Measurements from ENCODE around the gene MACROH2A1.

Gene MACROH2A1

DNA sequence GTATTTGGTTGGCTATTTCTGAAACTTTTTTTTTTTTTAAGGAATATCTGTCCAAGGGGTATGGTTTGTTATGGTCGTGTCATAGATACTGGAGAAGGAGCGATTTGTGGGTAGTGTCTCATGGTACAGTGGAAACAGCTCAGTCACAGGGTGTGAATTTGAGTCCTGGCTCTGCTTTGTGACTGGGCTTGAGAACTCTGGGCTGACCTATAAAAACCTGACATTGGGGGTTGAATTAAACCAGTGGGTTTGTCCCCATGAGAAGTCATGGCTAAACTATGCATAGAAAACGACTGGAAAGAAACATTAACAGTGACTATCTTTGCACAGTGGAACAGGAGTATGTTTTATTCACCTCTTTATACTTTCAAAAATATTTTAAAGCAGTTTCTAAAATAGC, 54.7 kb downstream of the MACROH2A1 start:
- Histone ChIP-seq H3K4me3 (no peak overlapping the region), H3K4me1 (peaks cover 0 to 14% (median 0%) of the 10 kb centered on the region in 10 experiments; a peak in 4 of 20 replicates), H3K36me3 (peaks cover 99 to 100% (median 100%) of the 10 kb centered on the region in 11 experiments), H3K27me3 (no peaks in the 10 kb centered on the region), H3K4me2 (no peak overlapping the region), H3K9me3 (replicated peaks in 1 of 11) (no peaks in the 10 kb centered on the region), H3K27ac (no peak overlapping the region), H3K9ac (no peak overlapping the region), H4K20me1 (peaks cover 16 to 100% (median 87%) of the 10 kb centered on the region in 11 experiments; a peak in 21 of 22 replicates)
- TF ChIP-seq Cebpa-rat (IDR thresholded peaks at IDR 0.05) = no peak

DNA sequence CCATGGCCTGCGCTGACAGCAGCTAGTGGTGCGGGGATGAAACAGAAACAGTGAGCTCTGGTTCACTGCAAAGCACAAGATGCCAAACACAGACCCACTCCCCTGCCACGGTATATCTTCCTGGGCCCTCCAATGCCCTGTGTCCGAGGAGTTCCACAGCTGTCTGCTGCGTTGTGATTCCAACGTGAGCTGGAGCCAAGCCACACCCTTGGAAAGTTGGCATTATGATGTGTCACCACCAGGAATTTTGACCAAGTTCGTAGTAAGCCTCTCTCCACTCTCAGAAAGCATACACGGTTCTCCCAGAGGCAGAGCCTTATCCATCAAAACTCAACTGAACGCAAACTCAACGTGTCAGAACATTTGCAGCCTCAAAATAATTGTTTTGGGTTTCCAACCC, 55.6 kb downstream of the MACROH2A1 start:
- no peak for TF ChIP-seq Cebpa-rat (IDR thresholded peaks at IDR 0.05)
- no peaks in the 10 kb centered on the region for H3K27me3 ChIP-seq
- H3K9ac ChIP-seq = no peak overlapping the region
- no peak overlapping the region for H3K4me2 ChIP-seq
- H3K9me3 ChIP-seq (replicated peaks in 1 of 11) = no peaks in the 10 kb centered on the region
- peaks cover 0 to 5% (median 0%) of the 10 kb centered on the region in 10 experiments; a peak in 3 of 20 replicates for H3K4me1 ChIP-seq
- peaks cover 10 to 100% (median 87%) of the 10 kb centered on the region in 11 experiments; a peak in 19 of 22 replicates for H4K20me1 ChIP-seq
- peaks cover 99 to 100% (median 100%) of the 10 kb centered on the region in 11 experiments for H3K36me3 ChIP-seq
- H3K27ac ChIP-seq = no peak overlapping the region
- no peak overlapping the region for H3K4me3 ChIP-seq

GRCh38 chr5:135342551-135342875, 56.5 kb downstream of the MACROH2A1 start:
- no peak overlapping the region for H3K9ac ChIP-seq
- H3K27me3 ChIP-seq = no peaks in the 10 kb centered on the region
- no peak overlapping the region for H3K4me2 ChIP-seq
- TF ChIP-seq Cebpa-rat (IDR thresholded peaks at IDR 0.05) = no peak
- no peak overlapping the region for H3K4me3 ChIP-seq
- H3K9me3 ChIP-seq (replicated peaks in 1 of 11) = no peaks in the 10 kb centered on the region
- no peaks in the 10 kb centered on the region for H3K4me1 ChIP-seq
- H3K36me3 ChIP-seq = peaks cover 100% of the 10 kb centered on the region in 11 experiments
- no peak overlapping the region for H3K27ac ChIP-seq
- peaks cover 16 to 100% (median 90%) of the 10 kb centered on the region in 11 experiments; a peak in 19 of 22 replicates for H4K20me1 ChIP-seq

DNA sequence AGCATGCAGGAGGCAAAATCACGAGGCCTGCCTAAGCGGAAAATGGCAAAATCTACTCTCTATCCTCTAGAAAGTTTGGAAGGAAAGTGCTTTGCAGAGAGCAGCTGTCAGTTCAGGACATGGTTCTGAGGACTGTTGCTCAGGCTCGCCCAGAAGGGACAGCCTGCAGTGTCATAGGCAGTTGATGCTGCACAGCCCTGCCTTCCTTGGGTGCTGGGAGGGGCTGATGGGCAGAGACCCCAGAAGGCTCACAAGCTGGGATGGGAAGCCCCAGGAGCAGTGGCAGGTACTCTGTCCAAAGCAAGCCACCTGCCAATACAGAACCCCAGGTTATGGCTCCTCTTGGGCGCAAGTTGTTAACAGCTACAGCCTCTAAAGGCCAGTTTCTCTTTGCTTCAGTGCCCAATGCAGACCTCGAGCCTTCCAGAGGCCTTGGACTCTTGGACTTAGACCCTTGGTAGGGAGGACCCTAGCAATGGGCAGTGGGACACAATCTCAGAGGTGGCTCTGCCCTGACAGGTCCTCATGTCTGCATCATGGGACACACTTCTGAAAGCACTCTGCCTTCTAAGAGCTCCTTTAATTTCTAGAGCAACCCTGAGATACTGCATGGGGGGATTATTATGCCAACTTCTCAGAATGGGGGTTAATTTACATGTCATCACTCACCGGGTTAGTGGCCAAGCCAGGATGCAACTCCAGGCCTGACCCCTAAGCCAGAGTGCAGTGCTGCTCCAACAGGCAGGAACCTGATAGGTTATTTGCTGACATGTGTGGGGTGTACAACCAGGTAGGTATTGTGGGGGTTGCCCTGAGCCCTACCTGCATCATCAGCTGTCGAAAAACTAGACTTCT, 57.1 kb downstream of the MACROH2A1 start:
- no peaks in the 10 kb centered on the region for H3K27me3 ChIP-seq
- no peak overlapping the region for H3K4me3 ChIP-seq
- H3K27ac ChIP-seq = no peak overlapping the region
- TF ChIP-seq Cebpa-rat (IDR thresholded peaks at IDR 0.05) = no peak
- no peak overlapping the region for H3K4me2 ChIP-seq
- no peak overlapping the region for H3K9ac ChIP-seq
- H3K36me3 ChIP-seq = peaks cover 100% of the 10 kb centered on the region in 11 experiments
- no peaks in the 10 kb centered on the region for H3K4me1 ChIP-seq
- no peaks in the 10 kb centered on the region for H3K9me3 ChIP-seq (replicated peaks in 1 of 11)
- H4K20me1 ChIP-seq = peaks cover 15 to 100% (median 90%) of the 10 kb centered on the region in 11 experiments; a peak in 20 of 22 replicates

GRCh38 chr5:135341016-135341666, 57.9 kb downstream of the MACROH2A1 start:
- Histone ChIP-seq H3K4me3 (no peak overlapping the region), H3K4me2 (no peak overlapping the region), H3K27ac (no peak overlapping the region), H3K9me3 (replicated peaks in 1 of 11) (no peaks in the 10 kb centered on the region), H3K36me3 (peaks cover 100% of the 10 kb centered on the region in 11 experiments), H3K4me1 (no peaks in the 10 kb centered on the region), H3K27me3 (no peaks in the 10 kb centered on the region), H4K20me1 (peaks cover 19 to 100% (median 92%) of the 10 kb centered on the region in 11 experiments; a peak in 19 of 22 replicates), H3K9ac (no peak overlapping the region)
- no peak for TF ChIP-seq Cebpa-rat (IDR thresholded peaks at IDR 0.05)

DNA sequence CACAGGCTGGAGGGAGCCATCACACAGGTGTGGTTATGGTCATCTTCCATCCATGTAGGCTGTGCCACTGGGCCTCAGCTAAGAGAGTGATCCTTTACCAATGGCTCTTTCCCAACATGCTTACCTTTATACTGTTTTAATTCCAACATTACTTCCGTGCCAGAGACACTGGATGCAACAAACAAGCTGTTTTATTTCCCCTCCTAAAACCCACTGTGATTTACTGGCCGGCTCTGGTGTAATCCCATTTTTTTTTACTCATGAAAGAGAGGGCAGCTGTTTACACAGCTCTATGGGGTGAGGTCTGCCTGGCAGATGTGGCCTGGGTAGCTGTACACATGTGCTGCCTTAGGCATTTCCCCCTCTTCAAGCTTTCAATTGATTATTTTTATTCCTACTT, 58.5 kb downstream of the MACROH2A1 start:
- no peaks in the 10 kb centered on the region for H3K4me1 ChIP-seq
- H3K4me3 ChIP-seq = no peak overlapping the region
- H3K9me3 ChIP-seq (replicated peaks in 1 of 11) = no peaks in the 10 kb centered on the region
- no peak overlapping the region for H3K4me2 ChIP-seq
- peaks cover 100% of the 10 kb centered on the region in 11 experiments for H3K36me3 ChIP-seq
- TF ChIP-seq Cebpa-rat (IDR thresholded peaks at IDR 0.05) = no peak
- no peak overlapping the region for H3K27ac ChIP-seq
- peaks cover 19 to 100% (median 92%) of the 10 kb centered on the region in 11 experiments; a peak in 19 of 22 replicates for H4K20me1 ChIP-seq
- H3K9ac ChIP-seq = no peak overlapping the region
- H3K27me3 ChIP-seq = no peaks in the 10 kb centered on the region

GRCh38 chr5:135339623-135340022, 59.4 kb downstream of the MACROH2A1 start:
- peaks cover 19 to 100% (median 92%) of the 10 kb centered on the region in 11 experiments; a peak in 19 of 22 replicates for H4K20me1 ChIP-seq
- H3K27ac ChIP-seq = no peak overlapping the region
- H3K27me3 ChIP-seq = no peaks in the 10 kb centered on the region
- no peak for TF ChIP-seq Cebpa-rat (IDR thresholded peaks at IDR 0.05)
- no peaks in the 10 kb centered on the region for H3K9me3 ChIP-seq (replicated peaks in 1 of 11)
- no peak overlapping the region for H3K4me2 ChIP-seq
- no peak overlapping the region; a peak in 1 of 22 replicates for H3K9ac ChIP-seq
- H3K4me3 ChIP-seq = no peak overlapping the region
- no peaks in the 10 kb centered on the region for H3K4me1 ChIP-seq
- H3K36me3 ChIP-seq = peaks cover 100% of the 10 kb centered on the region in 11 experiments

DNA sequence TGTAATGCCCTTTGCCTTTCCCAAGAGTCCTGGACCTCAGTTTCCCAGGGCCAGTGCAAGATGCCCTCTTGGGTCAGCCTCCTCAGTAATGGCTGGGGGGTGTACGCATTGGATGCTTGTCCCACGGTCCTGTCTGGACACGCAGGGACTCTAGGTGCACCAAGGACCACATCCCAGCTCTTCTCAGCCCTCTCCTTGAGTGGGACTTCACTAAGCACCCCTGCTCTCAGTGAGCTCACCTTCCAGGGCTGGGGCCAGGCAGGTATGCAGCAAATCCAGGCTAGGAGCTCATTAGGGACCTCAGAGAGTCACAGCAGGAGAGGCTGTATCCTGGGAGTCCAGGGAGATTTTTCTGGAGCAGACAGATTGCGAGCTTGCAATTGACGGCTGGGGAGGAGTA, 59.8 kb downstream of the MACROH2A1 start:
- Histone ChIP-seq H3K9me3 (replicated peaks in 1 of 11) (no peaks in the 10 kb centered on the region), H3K9ac (no peak overlapping the region; a peak in 1 of 22 replicates), H4K20me1 (peaks cover 22 to 100% (median 95%) of the 10 kb centered on the region in 11 experiments; a peak in 19 of 22 replicates), H3K27ac (no peak overlapping the region; a peak in 1 of 22 replicates), H3K4me1 (no peaks in the 10 kb centered on the region), H3K27me3 (no peaks in the 10 kb centered on the region), H3K36me3 (peaks cover 100% of the 10 kb centered on the region in 11 experiments), H3K4me2 (no peak overlapping the region), H3K4me3 (no peak overlapping the region)
- TF ChIP-seq Cebpa-rat (IDR thresholded peaks at IDR 0.05) = no peak

- Histone ChIP-seq H3K9me3 (replicated peaks in 1 of 11) (no peaks in the 10 kb centered on the region), H3K27me3 (no peaks in the 10 kb centered on the region), H3K9ac (no peak overlapping the region), H3K4me1 (no peaks in the 10 kb centered on the region), H3K4me3 (no peak overlapping the region), H3K4me2 (no peak overlapping the region), H4K20me1 (peaks cover 39 to 100% (median 94%) of the 10 kb centered on the region in 11 experiments; a peak in 21 of 22 replicates), H3K36me3 (peaks cover 96 to 100% (median 99%) of the 10 kb centered on the region in 11 experiments), H3K27ac (no peak overlapping the region)
- no peak for TF ChIP-seq Cebpa-rat (IDR thresholded peaks at IDR 0.05)
Measured at GRCh38 chr5:135337064-135337463, 62.0 kb downstream of the MACROH2A1 start.

Measured in BLaER1 treated with 17β-estradiol and CSF1 and Interleukin-3, amounts not matched to agents 10 nM and 100 nM (cell line).